ENCODE measurements around the gene RBMS1.

Gene RBMS1

GRCh38 chr2:160517731-160518130 lies 24.1 kb upstream of the RBMS1 start:
- H3K4me1 ChIP-seq (ENCODE audit: control insufficient read depth in 1 of 2, insufficient read depth in 2 of 2, low read length in 2 of 2), result no peaks in the 10 kb centered on the region
- H3K27me3 ChIP-seq (ENCODE audit: control insufficient read depth in 1 of 2, insufficient read depth in 2 of 2, low read length in 2 of 2), result no peaks in the 10 kb centered on the region
- H3K27ac ChIP-seq (ENCODE audit: low read depth, low read length), result no peak overlapping the region
- H3K4me3 ChIP-seq (ENCODE audit: low read depth in 1 of 2, low read length in 2 of 2), result no peak overlapping the region
- no peaks in the 10 kb centered on the region for H3K9me3 ChIP-seq (ENCODE audit: control insufficient read depth in 1 of 2, low read length in 2 of 2)
- no peak overlapping the region for H3K9ac ChIP-seq (ENCODE audit: low read depth in 1 of 2, low read length in 2 of 2)
- H3K36me3 ChIP-seq (ENCODE audit: control insufficient read depth in 1 of 2, insufficient read depth in 2 of 2, low read length in 2 of 2), result no peaks in the 10 kb centered on the region

DNA sequence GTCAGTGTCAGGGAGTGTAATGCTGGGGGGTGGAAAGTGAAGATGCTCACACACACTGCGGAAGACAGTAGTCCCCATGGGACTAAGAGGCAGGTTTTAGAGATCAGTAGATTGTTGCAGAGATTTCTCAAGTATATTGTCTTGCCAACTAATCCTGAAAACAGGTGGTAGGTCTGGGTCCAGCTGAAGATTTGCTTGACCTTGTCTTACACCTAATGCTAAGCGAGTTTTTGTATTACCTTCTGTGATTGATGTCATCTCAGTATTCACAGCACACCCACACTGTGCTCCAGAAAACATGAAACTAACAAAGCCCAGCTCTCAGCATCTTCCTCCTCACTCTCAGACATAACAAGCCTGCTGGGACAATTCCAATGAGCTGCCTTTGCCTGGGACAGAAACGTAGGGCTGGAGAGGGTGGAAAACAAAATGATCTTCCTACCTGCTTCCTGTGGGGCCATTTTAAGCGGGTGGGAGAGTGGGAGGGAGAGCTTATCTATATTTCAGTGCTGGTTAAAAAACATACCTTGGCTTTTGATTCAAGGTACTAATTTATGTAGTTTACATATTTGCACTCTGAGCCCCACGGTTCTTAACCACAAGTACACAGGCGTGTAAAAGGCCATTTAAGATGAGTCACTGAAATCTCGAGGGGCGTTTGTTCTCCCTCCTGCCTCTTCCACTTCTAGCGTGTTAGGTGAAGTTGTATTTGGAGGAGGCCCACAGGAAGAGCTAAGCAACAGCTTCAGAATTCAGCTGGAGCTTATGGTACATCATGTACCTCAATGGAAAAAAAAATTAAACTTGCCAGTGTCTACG lies 23.1 kb upstream of the RBMS1 start:
- Histone ChIP-seq H3K36me3 (ENCODE audit: control insufficient read depth in 1 of 2, insufficient read depth in 2 of 2, low read length in 2 of 2) (no peaks in the 10 kb centered on the region), H3K27ac (ENCODE audit: low read depth, low read length) (no peak overlapping the region), H3K4me3 (ENCODE audit: low read depth in 1 of 2, low read length in 2 of 2) (no peak overlapping the region), H3K9ac (ENCODE audit: low read depth in 1 of 2, low read length in 2 of 2) (no peak overlapping the region), H3K27me3 (ENCODE audit: control insufficient read depth in 1 of 2, insufficient read depth in 2 of 2, low read length in 2 of 2) (no peaks in the 10 kb centered on the region), H3K4me1 (ENCODE audit: control insufficient read depth in 1 of 2, insufficient read depth in 2 of 2, low read length in 2 of 2) (no peaks in the 10 kb centered on the region), H3K9me3 (ENCODE audit: control insufficient read depth in 1 of 2, low read length in 2 of 2) (no peaks in the 10 kb centered on the region)

- Histone ChIP-seq H3K9ac (ENCODE audit: low read depth in 1 of 2, low read length in 2 of 2) (no peak overlapping the region), H3K9me3 (ENCODE audit: control insufficient read depth in 1 of 2, low read length in 2 of 2) (no peaks in the 10 kb centered on the region), H3K4me1 (ENCODE audit: control insufficient read depth in 1 of 2, insufficient read depth in 2 of 2, low read length in 2 of 2) (no peaks in the 10 kb centered on the region), H3K27me3 (ENCODE audit: control insufficient read depth in 1 of 2, insufficient read depth in 2 of 2, low read length in 2 of 2) (no peaks in the 10 kb centered on the region), H3K27ac (ENCODE audit: low read depth, low read length) (no peak overlapping the region), H3K36me3 (ENCODE audit: control insufficient read depth in 1 of 2, insufficient read depth in 2 of 2, low read length in 2 of 2) (no peaks in the 10 kb centered on the region), H3K4me3 (ENCODE audit: low read depth in 1 of 2, low read length in 2 of 2) (no peak overlapping the region)
These were observed 21.5 kb upstream of the RBMS1 start for GRCh38 chr2:160515120-160515519.

GRCh38 chr2:160513120-160513519 lies 19.5 kb upstream of the RBMS1 start:
- no peaks in the 10 kb centered on the region for H3K4me1 ChIP-seq (ENCODE audit: control insufficient read depth in 1 of 2, insufficient read depth in 2 of 2, low read length in 2 of 2)
- no peak overlapping the region for H3K4me3 ChIP-seq (ENCODE audit: low read depth in 1 of 2, low read length in 2 of 2)
- no peak overlapping the region for H3K27ac ChIP-seq (ENCODE audit: low read depth, low read length)
- H3K36me3 ChIP-seq (ENCODE audit: control insufficient read depth in 1 of 2, insufficient read depth in 2 of 2, low read length in 2 of 2), result no peaks in the 10 kb centered on the region
- no peaks in the 10 kb centered on the region for H3K9me3 ChIP-seq (ENCODE audit: control insufficient read depth in 1 of 2, low read length in 2 of 2)
- no peak overlapping the region for H3K9ac ChIP-seq (ENCODE audit: low read depth in 1 of 2, low read length in 2 of 2)
- no peaks in the 10 kb centered on the region for H3K27me3 ChIP-seq (ENCODE audit: control insufficient read depth in 1 of 2, insufficient read depth in 2 of 2, low read length in 2 of 2)

GRCh38 chr2:160512491-160512890 lies 18.9 kb upstream of the RBMS1 start:
- Histone ChIP-seq H3K27ac (ENCODE audit: low read depth, low read length) (no peak overlapping the region), H3K9ac (ENCODE audit: low read depth in 1 of 2, low read length in 2 of 2) (no peak overlapping the region), H3K27me3 (ENCODE audit: control insufficient read depth in 1 of 2, insufficient read depth in 2 of 2, low read length in 2 of 2) (no peaks in the 10 kb centered on the region), H3K36me3 (ENCODE audit: control insufficient read depth in 1 of 2, insufficient read depth in 2 of 2, low read length in 2 of 2) (no peaks in the 10 kb centered on the region), H3K4me3 (ENCODE audit: low read depth in 1 of 2, low read length in 2 of 2) (no peak overlapping the region), H3K4me1 (ENCODE audit: control insufficient read depth in 1 of 2, insufficient read depth in 2 of 2, low read length in 2 of 2) (no peaks in the 10 kb centered on the region), H3K9me3 (ENCODE audit: control insufficient read depth in 1 of 2, low read length in 2 of 2) (no peaks in the 10 kb centered on the region)

- no peaks in the 10 kb centered on the region for H3K27me3 ChIP-seq (ENCODE audit: control insufficient read depth in 1 of 2, insufficient read depth in 2 of 2, low read length in 2 of 2)
- no peaks in the 10 kb centered on the region for H3K36me3 ChIP-seq (ENCODE audit: control insufficient read depth in 1 of 2, insufficient read depth in 2 of 2, low read length in 2 of 2)
- no peak overlapping the region for H3K9ac ChIP-seq (ENCODE audit: low read depth in 1 of 2, low read length in 2 of 2)
- H3K27ac ChIP-seq (ENCODE audit: low read depth, low read length), result no peak overlapping the region
- H3K4me3 ChIP-seq (ENCODE audit: low read depth in 1 of 2, low read length in 2 of 2), result no peak overlapping the region
- no peaks in the 10 kb centered on the region for H3K9me3 ChIP-seq (ENCODE audit: control insufficient read depth in 1 of 2, low read length in 2 of 2)
- no peaks in the 10 kb centered on the region for H3K4me1 ChIP-seq (ENCODE audit: control insufficient read depth in 1 of 2, insufficient read depth in 2 of 2, low read length in 2 of 2)
These were observed 17.0 kb upstream of the RBMS1 start for GRCh38 chr2:160510617-160511016.

DNA sequence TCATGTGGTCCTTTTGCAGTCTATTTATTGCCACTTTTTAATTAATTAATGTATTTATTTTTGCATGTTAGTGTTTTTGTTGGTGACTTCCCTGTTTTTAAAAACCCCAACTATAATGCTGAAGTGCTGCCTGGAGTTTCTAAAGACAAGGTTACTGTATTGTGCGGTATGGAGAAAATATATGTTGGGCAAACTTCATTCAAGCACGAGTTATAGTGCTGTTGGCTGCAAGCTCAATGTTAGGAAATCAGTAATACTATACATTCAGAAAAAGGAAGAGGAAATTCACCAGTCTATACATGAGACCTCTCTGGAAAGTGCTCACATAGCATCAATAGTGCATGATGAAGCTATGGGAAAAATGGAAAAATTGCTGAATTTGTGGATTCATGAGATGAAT lies 15.4 kb upstream of the RBMS1 start:
- Histone ChIP-seq H3K9ac (ENCODE audit: low read depth in 1 of 2, low read length in 2 of 2) (no peak overlapping the region), H3K27ac (ENCODE audit: low read depth, low read length) (no peak overlapping the region), H3K4me1 (ENCODE audit: control insufficient read depth in 1 of 2, insufficient read depth in 2 of 2, low read length in 2 of 2) (no peaks in the 10 kb centered on the region), H3K36me3 (ENCODE audit: control insufficient read depth in 1 of 2, insufficient read depth in 2 of 2, low read length in 2 of 2) (no peaks in the 10 kb centered on the region), H3K4me3 (ENCODE audit: low read depth in 1 of 2, low read length in 2 of 2) (no peak overlapping the region), H3K27me3 (ENCODE audit: control insufficient read depth in 1 of 2, insufficient read depth in 2 of 2, low read length in 2 of 2) (no peaks in the 10 kb centered on the region), H3K9me3 (ENCODE audit: control insufficient read depth in 1 of 2, low read length in 2 of 2) (no peaks in the 10 kb centered on the region)

DNA sequence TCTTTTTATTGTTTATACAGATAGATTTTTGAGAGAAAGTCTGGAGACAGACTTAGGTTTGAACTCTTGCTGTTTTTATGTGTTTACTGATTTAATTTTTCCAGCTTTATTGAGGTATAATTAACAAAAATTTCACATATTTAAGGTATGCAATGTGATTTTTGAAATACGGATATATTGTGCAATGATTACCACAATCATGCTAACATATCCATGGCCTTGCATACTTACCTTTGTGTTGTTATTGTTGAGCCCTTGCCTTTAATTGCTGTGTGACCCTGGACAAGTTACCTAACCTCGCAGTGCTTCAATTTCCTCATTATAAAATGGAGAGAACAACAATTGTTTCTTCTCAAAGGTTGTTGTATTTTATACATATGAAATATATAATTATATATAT lies 13.9 kb upstream of the RBMS1 start:
- Histone ChIP-seq H3K4me1 (ENCODE audit: control insufficient read depth in 1 of 2, insufficient read depth in 2 of 2, low read length in 2 of 2) (no peaks in the 10 kb centered on the region), H3K27ac (ENCODE audit: low read depth, low read length) (no peak overlapping the region), H3K36me3 (ENCODE audit: control insufficient read depth in 1 of 2, insufficient read depth in 2 of 2, low read length in 2 of 2) (no peaks in the 10 kb centered on the region), H3K27me3 (ENCODE audit: control insufficient read depth in 1 of 2, insufficient read depth in 2 of 2, low read length in 2 of 2) (no peaks in the 10 kb centered on the region), H3K9ac (ENCODE audit: low read depth in 1 of 2, low read length in 2 of 2) (no peak overlapping the region), H3K9me3 (ENCODE audit: control insufficient read depth in 1 of 2, low read length in 2 of 2) (no peaks in the 10 kb centered on the region), H3K4me3 (ENCODE audit: low read depth in 1 of 2, low read length in 2 of 2) (no peak overlapping the region)

DNA sequence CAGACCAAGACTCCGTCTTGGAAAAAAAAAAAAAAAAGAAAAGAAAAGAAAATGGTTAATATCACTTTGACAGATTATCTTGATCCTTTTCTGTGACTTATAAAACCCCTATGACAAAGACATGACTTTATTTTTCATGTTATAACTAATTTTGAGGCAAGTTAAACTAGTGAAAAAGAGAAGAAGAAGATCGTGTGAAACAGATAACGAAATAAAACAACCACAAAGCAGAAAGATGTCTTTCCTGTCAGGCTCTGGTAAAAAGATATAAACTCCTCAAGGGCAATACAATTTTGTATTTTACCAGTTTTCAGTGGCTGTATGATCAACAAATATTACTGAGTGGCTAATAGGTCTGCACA lies 13.4 kb upstream of the RBMS1 start:
- H3K27ac ChIP-seq (ENCODE audit: low read depth, low read length), result no peak overlapping the region
- no peaks in the 10 kb centered on the region for H3K27me3 ChIP-seq (ENCODE audit: control insufficient read depth in 1 of 2, insufficient read depth in 2 of 2, low read length in 2 of 2)
- H3K4me1 ChIP-seq (ENCODE audit: control insufficient read depth in 1 of 2, insufficient read depth in 2 of 2, low read length in 2 of 2), result no peaks in the 10 kb centered on the region
- no peaks in the 10 kb centered on the region for H3K9me3 ChIP-seq (ENCODE audit: control insufficient read depth in 1 of 2, low read length in 2 of 2)
- no peaks in the 10 kb centered on the region for H3K36me3 ChIP-seq (ENCODE audit: control insufficient read depth in 1 of 2, insufficient read depth in 2 of 2, low read length in 2 of 2)
- H3K4me3 ChIP-seq (ENCODE audit: low read depth in 1 of 2, low read length in 2 of 2), result no peak overlapping the region
- no peak overlapping the region for H3K9ac ChIP-seq (ENCODE audit: low read depth in 1 of 2, low read length in 2 of 2)

DNA sequence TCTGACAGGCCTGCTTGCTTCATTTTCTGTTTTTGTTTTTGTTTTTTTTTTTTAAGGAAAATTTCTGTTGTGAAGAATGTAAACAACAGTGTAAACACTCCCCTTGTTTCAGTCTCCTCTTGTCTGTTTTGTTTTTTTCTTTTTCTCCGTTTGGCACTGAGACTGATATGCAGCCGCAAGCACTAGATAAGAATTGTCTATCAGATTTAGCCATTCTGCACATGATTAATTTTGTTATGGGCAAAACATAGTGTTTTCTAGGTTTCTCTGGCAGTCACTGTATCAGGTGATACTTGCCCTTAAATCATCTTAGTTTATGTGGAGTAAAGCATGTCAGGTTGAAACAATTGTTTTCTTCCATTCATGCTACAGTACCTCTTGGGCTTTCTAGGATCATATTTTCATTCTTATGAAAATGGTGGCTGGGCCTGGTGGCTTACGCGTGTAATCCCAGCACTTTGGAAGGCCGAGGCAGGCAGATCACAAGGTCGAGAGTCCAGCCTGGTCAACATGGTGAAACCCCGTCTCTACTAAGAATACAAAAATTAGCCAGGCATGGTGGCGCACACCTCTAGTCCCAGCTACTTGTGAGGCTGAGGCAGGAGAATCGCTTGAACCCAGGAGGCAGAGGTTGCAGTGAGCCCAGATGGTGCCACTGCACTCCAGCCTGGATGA lies 12.9 kb upstream of the RBMS1 start:
- no peaks in the 10 kb centered on the region for H3K4me1 ChIP-seq (ENCODE audit: control insufficient read depth in 1 of 2, insufficient read depth in 2 of 2, low read length in 2 of 2)
- no peak overlapping the region for H3K27ac ChIP-seq (ENCODE audit: low read depth, low read length)
- no peak overlapping the region for H3K4me3 ChIP-seq (ENCODE audit: low read depth in 1 of 2, low read length in 2 of 2)
- no peak overlapping the region for H3K9ac ChIP-seq (ENCODE audit: low read depth in 1 of 2, low read length in 2 of 2)
- no peaks in the 10 kb centered on the region for H3K9me3 ChIP-seq (ENCODE audit: control insufficient read depth in 1 of 2, low read length in 2 of 2)
- no peaks in the 10 kb centered on the region for H3K27me3 ChIP-seq (ENCODE audit: control insufficient read depth in 1 of 2, insufficient read depth in 2 of 2, low read length in 2 of 2)
- no peaks in the 10 kb centered on the region for H3K36me3 ChIP-seq (ENCODE audit: control insufficient read depth in 1 of 2, insufficient read depth in 2 of 2, low read length in 2 of 2)

All from duodenal mucosa (tissue), 2 donors.